HG02852 (cell line): ENCODE data around the gene CHRND.

Experiments used
- ATAC-seq: cut with Tn5 transposase; IDR thresholded peaks from one replicate; pipeline ENCODE4 v1.9.1; 2021; ENCODE audit warnings: mild to moderate bottlenecking, moderate library complexity; ENCODE audit not compliant: unreplicated experiment

The CHRND gene

GRCh38 chr2:232541195-232541960 lies 15.4 kb downstream of the CHRND start:
- ATAC-seq = no peak

DNA sequence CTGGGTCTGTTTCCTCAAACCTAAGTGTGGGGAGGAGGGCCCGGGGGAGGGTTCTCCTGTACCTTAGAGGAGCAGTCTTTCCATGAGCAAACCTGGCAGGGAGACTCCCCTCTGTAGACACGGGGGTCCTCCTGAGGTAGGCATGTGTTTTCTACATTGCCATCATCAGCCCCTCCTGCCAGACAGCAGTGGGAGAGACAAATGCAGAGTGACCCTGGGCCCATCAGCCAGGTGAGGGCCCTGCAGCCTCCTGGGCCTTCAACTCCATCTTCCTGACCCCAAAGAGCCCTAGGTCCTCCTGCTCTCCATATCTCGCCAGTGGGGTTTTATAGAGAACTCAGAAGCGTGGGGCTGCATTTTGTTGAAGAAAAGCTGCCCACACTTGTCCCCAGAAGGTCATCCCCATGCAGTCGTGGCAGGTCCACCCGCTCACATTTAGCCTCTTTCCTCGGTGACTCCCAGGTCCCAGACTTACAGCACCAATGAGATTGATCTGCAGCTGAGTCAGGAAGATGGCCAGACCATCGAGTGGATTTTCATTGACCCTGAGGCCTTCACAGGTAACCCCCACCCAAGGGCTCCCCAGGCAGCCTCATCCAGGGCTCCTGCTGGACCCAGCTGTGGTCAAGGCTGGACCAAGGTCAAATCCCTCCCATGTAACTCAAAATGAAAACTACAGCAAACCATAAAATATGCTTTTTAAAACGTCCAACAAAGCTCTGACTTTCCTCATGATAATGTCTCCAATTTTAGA lies 16.2 kb downstream of the CHRND start:
- no peak for ATAC-seq

DNA sequence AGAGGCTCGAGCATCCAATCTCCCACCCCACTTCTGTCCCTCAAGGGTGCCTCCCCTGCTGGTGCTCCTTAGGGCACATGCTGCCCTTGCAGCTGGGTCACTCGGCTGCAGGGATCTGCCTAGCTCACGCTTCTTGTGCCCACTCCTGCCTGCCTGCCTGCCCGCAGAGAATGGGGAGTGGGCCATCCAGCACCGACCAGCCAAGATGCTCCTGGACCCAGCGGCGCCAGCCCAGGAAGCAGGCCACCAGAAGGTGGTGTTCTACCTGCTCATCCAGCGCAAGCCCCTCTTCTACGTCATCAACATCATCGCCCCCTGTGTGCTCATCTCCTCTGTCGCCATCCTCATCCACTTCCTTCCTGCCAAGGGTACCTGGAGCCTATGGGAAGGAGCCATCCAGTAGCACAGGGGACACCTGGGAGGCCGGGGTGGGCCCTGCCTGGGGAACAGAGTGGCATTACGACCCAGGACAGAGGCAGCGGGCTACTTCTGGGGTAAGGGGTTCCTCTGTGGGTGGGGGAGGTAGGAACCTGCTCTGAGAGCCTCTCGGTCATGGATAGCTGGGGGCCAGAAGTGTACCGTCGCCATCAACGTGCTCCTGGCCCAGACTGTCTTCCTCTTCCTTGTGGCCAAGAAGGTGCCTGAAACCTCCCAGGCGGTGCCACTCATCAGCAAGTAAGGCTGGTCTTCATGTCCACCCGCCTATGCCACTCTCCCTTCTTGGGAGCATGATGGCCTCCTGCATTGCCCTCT lies 16.9 kb downstream of the CHRND start:
- ATAC-seq = no peak

- ATAC-seq = no peak
Observed at GRCh38 chr2:232543491-232543890, 17.5 kb downstream of the CHRND start.

DNA sequence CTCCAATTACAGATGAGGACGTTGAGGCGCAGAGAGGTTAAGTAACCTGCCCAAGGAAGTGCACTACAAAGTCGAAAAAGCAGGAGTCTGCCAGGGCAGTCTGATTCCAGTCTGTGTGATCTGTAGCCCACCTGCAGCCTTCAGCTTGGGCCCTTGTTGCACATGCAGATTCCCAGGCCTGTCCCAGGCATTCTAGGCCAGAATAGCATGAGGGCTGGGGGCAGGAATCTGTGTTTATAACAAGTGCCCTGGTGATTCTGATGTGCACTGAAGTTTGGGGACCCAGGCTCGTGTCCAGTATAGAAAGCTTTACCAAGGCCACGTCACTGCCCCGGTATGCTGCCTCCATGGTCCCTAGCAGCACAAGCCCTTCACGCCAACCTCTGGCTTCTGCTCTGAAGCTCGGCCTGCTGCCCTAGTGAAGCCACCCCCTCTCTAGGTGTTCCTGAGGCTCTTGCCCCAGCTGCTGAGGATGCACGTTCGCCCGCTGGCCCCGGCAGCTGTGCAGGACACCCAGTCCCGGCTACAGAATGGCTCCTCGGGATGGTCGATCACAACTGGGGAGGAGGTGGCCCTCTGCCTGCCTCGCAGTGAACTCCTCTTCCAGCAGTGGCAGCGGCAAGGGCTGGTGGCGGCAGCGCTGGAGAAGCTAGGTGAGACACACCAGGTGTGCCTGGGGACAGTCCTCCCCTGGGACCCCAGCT lies 18.1 kb downstream of the CHRND start:
- no peak for ATAC-seq

GRCh38 chr2:232544674-232545073 lies 18.7 kb downstream of the CHRND start:
- no peak for ATAC-seq

DNA sequence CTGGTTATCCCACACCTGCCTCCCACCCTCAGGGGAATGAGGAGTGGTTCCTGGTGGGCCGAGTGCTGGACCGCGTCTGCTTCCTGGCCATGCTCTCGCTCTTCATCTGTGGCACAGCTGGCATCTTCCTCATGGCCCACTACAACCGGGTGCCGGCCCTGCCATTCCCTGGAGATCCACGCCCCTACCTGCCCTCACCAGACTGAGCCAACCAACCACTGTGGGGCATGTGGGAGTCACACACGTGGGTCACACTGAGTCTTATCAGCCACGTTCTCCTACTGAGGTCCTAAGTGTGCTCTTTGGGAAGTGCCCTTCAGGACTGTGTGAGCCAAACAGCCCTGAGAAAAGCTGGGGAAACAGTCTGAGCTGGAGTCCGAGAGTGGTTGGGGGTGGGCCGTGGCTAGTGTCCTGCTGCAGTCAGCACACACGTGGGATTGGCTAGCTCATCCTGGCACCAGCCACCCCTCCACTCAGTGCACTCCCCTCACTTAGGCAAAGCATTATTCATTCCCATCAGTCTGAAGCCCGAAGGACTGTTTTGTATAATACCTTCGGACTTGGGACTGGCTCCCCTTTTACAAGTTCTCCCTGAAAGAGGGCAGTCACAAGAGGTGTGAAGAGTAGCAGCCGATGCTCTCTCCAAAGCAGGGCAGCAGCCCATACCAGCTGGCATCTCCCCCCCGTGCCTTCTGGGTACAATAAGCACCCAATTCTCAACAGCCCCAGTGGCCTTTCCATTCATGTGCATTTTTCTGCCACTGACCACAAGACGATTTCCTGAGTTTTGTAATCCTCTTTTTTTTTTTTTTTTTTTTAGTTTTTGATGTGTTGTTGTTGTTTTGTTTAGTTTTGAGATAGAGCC lies 19.8 kb downstream of the CHRND start:
- ATAC-seq = no peak

DNA sequence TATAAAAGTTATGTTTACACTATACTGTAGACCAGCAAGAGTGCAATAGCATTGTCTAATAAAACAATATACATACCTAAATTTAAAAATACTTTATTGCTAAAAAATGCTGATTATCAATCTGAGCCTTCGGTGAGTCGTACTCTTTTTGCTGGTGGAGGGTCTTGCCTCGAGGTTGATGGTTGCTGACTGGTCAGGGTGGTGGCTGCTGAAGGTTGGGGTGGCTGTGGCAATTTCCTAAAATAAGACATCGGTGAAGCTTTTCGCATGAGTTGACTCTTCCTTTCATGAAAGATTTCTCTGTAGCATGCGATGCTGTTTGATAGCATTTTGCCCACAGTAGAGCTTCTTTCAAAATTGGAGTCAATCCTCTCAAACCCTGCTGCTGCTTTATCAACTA lies 22.0 kb downstream of the CHRND start:
- ATAC-seq = no peak

GRCh38 chr2:232549655-232550353 lies 23.8 kb downstream of the CHRND start:
- ATAC-seq = no peak

DNA sequence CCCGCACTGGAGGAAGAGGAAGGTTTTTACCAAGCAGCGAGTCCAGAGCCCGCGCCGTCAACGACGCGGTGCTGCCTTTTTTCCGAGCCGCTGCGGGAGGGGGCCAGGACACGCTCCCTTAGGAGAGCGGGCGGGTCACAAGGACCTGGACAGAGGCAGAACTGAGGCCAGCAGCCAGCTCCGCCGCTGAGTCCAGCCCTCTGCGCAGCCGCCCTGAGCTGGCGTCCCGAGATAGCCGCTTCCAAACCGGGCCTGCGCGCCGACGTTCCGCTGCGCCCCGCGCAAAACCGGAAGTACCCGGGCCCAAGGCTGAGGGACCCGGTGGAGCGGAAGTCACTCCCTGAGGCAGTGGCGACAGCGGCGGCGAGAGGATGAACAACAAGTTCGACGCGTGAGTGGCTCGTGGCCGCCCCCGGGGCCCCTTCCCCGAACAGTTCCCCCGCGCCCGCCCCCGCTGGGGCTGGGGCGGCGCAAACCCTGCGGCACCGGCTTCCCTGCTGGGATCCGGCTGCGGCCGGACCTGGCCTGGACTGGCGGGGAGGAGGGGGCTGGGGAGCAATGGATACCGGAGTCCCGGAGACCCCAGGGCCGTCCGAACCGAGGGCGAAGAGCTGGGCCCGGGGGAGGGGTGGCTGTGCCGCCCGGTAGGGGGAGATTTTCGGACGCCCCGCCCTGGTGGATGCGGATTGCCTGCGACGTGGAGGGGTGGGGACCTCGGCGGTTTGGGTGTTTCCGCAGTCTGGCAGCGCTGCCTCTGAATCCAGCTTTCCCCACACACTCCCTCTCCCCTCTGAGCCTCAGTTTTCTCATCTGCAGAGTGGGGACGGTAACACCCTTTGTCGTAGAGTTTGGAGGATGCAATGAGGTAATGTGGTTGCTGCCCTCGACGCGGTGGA lies 24.6 kb downstream of the CHRND start, which contains the start of the genes EIF4E2 and TIGD1:
Gene EIF4E2, plus strand, starts transcription at position 336 of the 896 bp plus-strand sequence. Its CDS starts 36 bp downstream, at position 372.
Gene TIGD1, minus strand, starts transcription at position 204 of the 896 bp plus-strand sequence. CDS start 675 bp downstream, outside the sequence.
- ATAC-seq = peak; percentile 93

GRCh38 chr2:232551250-232551638 lies 25.3 kb downstream of the CHRND start:
- no peak for ATAC-seq

DNA sequence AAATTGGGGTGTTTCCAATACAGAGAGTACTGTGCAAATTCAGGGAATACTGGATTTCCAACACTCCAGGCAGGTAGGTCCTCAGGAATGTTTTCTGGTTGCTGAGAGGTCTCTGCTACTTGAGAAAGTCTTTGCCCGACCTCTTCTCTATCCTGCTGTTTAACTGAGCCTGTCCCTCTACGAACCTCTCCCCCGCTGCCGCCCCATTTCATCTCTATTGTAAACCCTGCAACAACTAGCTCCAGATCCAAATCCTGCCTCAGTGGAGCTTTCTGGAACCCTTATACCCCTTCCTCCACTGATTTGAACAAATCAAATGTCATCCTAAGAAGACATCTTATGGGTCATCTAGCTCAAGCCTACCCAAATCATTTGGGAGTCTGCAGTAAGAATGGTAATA lies 25.8 kb downstream of the CHRND start:
- no peak for ATAC-seq

DNA sequence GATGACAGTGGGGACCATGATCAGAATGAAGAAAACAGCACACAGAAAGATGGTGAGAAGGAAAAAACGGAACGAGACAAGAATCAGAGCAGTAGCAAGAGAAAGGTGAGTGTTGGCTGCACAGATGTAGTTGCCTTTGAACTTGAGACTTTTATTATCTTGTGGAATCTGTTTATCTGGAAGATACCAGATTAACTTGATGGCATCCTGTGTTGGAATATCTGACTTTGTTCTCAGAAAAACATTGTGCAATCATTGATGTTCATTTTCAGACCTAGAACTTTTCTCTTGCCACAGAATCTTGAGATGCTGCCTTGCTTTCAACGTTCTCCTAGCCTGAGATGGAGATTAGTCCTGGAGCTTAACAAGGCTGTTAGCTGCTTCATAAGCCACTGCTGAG lies 30.5 kb downstream of the CHRND start:
- no peak for ATAC-seq

DNA sequence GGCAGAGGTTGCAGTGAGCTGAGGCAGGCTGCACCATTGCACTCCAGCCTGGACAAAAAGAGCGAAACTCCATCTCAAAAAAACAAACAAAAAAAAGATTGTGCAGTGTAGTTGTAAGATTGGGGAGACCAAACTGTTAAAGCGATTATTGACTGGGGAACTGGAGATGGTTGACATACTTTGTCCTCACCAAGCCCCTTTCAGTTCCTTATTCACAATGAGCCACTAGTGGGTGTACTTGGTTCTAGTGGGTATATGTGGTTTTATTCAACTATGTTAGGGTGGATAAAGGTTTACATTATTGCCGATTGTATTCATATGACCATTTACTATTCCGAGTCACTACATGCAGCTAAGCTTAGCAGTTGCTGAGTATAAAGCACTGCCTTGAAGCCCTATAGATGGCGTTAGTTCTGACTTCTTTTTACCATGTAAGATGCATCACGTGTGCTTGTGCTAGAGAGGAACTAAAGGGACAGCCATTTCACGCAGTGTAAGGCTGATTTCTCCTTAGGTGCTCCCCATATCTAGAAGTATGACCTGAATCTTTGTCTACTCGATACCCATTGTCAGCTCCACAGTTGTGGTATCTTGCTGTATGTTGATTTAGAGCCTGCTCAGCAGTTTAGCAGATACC lies 36.7 kb downstream of the CHRND start:
- no peak for ATAC-seq

GRCh38 chr2:232563580-232563979 lies 37.6 kb downstream of the CHRND start:
- no peak for ATAC-seq

DNA sequence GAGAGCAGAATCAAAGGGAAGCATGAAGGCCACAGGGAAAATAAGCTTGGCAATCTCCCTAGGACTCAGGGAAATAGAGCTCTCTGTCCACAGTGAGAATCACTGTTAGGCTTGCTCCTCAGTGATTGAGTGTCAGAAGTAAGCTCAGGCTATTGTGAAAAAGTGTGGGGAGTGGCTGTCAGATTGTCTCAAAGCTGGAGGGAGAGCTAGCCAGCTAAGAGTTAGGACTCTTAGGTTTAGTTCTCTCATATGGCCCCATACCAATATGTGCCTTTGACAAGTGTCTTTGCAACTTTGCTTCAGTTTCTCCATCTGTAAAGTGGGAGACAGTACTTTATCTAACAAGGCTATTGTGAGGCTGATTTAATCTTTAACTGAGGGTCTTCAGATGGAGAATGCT lies 41.8 kb downstream of the CHRND start:
- no peak for ATAC-seq

- no peak for ATAC-seq
Observed at GRCh38 chr2:232568161-232568560, 42.2 kb downstream of the CHRND start.

DNA sequence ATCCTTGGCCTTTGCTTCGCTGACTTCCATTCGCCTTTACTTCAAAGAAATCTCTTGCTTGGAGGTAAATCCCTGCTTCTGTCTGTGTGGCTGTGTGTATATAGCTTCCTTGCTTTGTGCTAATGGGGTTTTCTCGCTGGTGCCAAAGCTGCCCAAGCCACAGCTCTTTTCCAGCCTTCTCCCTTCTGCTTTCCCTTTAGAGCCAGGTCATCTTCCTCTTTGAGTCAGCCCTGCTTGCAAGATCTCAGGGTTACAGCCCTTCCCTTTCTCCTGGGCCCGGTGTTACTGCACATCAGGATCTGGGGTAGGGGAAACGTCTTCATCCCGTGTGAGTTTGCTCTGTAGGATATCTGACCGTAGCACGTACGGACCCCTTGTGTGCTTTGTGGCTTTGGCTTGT lies 43.6 kb downstream of the CHRND start:
- no peak for ATAC-seq
